CD4-positive, alpha-beta T cell (primary cell): Measurements from ENCODE around the gene CBFA2T3. TPM values are rescaled to one million over a fixed set of nuclear protein-coding genes. Genes with fewer than 3 reads are reported as not detected.
"Not testable (repeated sequence)": the region's sequence is repeated elsewhere in the genome, so short reads cannot be mapped to it uniquely, and the experiment has no call there.

Source experiments
- ATAC-seq: fragments of 200-7000 bp; cut with Tn5 transposase; one replicate; pipeline ENCODE4 v1.10.0; 2022; ENCODE audit warnings: mild to moderate bottlenecking; ENCODE audit not compliant: poor library complexity
- CTCF ChIA-PET: fragments of 350-600 bp; sonication (Branson Sonifier 250); formaldehyde crosslinking; loops from one replicate; lab custom pipeline; 2021; ENCODE audit warnings: antibody characterized with exemption, inconsistent platforms; lab: Charles Lee
- POLR2A ChIA-PET: fragments of 350-600 bp; sonication (Branson Sonifier 250); formaldehyde crosslinking; loops from one replicate; lab custom pipeline; 2021; ENCODE audit warnings: antibody characterized with exemption, inconsistent platforms; lab: Charles Lee
- DNase-seq, 14 experiments: peaks; one replicate each; pipeline ENCODE4 v3.0.0-alpha.2; 2013 to 2020; ENCODE audit warnings: mixed read lengths in 2 of 14
- H3K27ac ChIP-seq, 2 donors: one replicate each; pipeline versions ENCODE4 v1.5.1 to v1.7.0; 2013; ENCODE audit warnings: low read length in 2 of 2, low read depth in 1 of 2, mild to moderate bottlenecking in 1 of 2
- H3K27me3 ChIP-seq, 2 experiments: 1 replicate in 1 of 2; 2 replicates in 1 of 2; pipeline versions ENCODE4 v1.6.1 to v1.7.0; 2013; ENCODE audit warnings: low read length in 2 of 2, control low read depth in 1 of 2, mild to moderate bottlenecking in 1 of 2, moderate library complexity in 1 of 2; ENCODE audit not compliant: insufficient read depth in 2 of 2, control insufficient read depth in 1 of 2
- H3K36me3 ChIP-seq: one replicate; pipeline ENCODE4 v1.6.1; 2013; ENCODE audit warnings: low read length, control low read depth; ENCODE audit not compliant: insufficient read depth
- H3K4me1 ChIP-seq: one replicate; pipeline ENCODE4 v1.6.1; 2013; ENCODE audit warnings: low read length, control low read depth; ENCODE audit not compliant: insufficient read depth
- H3K4me3 ChIP-seq: one replicate; pipeline ENCODE4 v1.5.1; 2013; ENCODE audit warnings: mild to moderate bottlenecking, low read length, moderate library complexity
- H3K9me3 ChIP-seq, 2 experiments: 1 replicate in 1 of 2; 2 replicates in 1 of 2; pipeline versions ENCODE4 v1.6.1 to v1.7.0; 2013; ENCODE audit warnings: low read length in 2 of 2, mild to moderate bottlenecking in 2 of 2, control low read depth in 1 of 2, moderate library complexity in 1 of 2; ENCODE audit not compliant: control insufficient read depth in 1 of 2, insufficient read depth in 1 of 2
- H3K27ac Mint-ChIP-seq: one replicate; pipeline ENCODE4 v1.8.0; 2020; ENCODE audit warnings: mixed read lengths
- H3K27me3 Mint-ChIP-seq: one replicate; pipeline ENCODE4 v1.8.0; 2021; ENCODE audit warnings: mixed read lengths
- H3K36me3 Mint-ChIP-seq: one replicate; pipeline ENCODE4 v1.8.0; 2021; ENCODE audit warnings: low read depth, mixed read lengths
- H3K4me1 Mint-ChIP-seq: one replicate; pipeline ENCODE4 v1.8.0; 2021; ENCODE audit warnings: low read depth, mixed read lengths
- H3K4me3 Mint-ChIP-seq: one replicate; pipeline ENCODE4 v1.8.0; 2020; ENCODE audit warnings: mild to moderate bottlenecking, mixed read lengths
- H3K9me3 Mint-ChIP-seq: one replicate; pipeline ENCODE4 v1.8.0; 2020; ENCODE audit warnings: mixed read lengths
- CTCF ChIP-seq: fragments of 200-600 bp; IDR thresholded peaks from one replicate; pipeline ENCODE4 v1.8.0; 2022; ENCODE audit warnings: antibody characterized with exemption, mild to moderate bottlenecking
- intact Hi-C, 2 experiments: fragments of 100-400 bp; cut with DNase I in 1 of 2; cut with micrococcal nuclease in 1 of 2; formaldehyde crosslinking; loops; one replicate each; pipeline versions ENCODE4 v1.15.1 to v1.9.0; 2023 to 2025; cut with DNase I, micrococcal nuclease
- total RNA-seq, 174 experiments: library from RNA in 2 of 174; stranded (reverse) in 2 of 174; gene quantifications; one replicate each; pipeline ENCODE4 v1.2.3 and lab custom pipeline; 2021 to 2026

CBFA2T3 gene
- total RNA-seq, 2 experiments from 2014 or later = 0.80 to 1.6 TPM

GRCh38 chr16:89004209-89004831 lies 27.3 kb upstream of the CBFA2T3 start:
- H3K4me3 ChIP-seq = no peak overlapping the region
- no peak for TF ChIP-seq CTCF
- H3K9me3 ChIP-seq = peaks cover 0 to 35% of the 10 kb centered on the region in 2 experiments
- POLR2A ChIA-PET = no interaction called here
- CTCF ChIA-PET = no interaction called here
- H3K4me1 ChIP-seq = peaks cover 12% of the 10 kb centered on the region
- Mint-ChIP-seq H3K4me3 (no peak overlapping the region), H3K27ac (no peak overlapping the region), H3K9me3 (peaks cover 2% of the 10 kb centered on the region), H3K4me1 (peaks cover 12% of the 10 kb centered on the region), H3K36me3 (no peaks in the 10 kb centered on the region), H3K27me3 (peaks cover 27% of the 10 kb centered on the region)
- ATAC-seq = no peak
- H3K27ac ChIP-seq = no peak overlapping the region
- intact Hi-C loops = no loop called here
- DNase-seq = no peak
- peaks cover 10 to 12% of the 10 kb centered on the region in 2 experiments for H3K27me3 ChIP-seq
- H3K36me3 ChIP-seq = no peaks in the 10 kb centered on the region

- Mint-ChIP-seq H3K27ac (no peak overlapping the region), H3K9me3 (peaks cover 2% of the 10 kb centered on the region), H3K4me1 (peaks cover 16% of the 10 kb centered on the region), H3K36me3 (no peaks in the 10 kb centered on the region), H3K4me3 (no peak overlapping the region), H3K27me3 (peaks cover 30% of the 10 kb centered on the region)
- DNase-seq = no peak
- no peak for TF ChIP-seq CTCF
- ATAC-seq = no peak
- CTCF ChIA-PET = no interaction called here
- Histone ChIP-seq H3K27me3 (peaks cover 10 to 12% of the 10 kb centered on the region in 2 experiments), H3K4me1 (peaks cover 16% of the 10 kb centered on the region), H3K9me3 (peaks cover 0 to 36% of the 10 kb centered on the region in 2 experiments), H3K4me3 (no peak overlapping the region), H3K27ac (no peak overlapping the region), H3K36me3 (no peaks in the 10 kb centered on the region)
- intact Hi-C loops = no loop called here
- POLR2A ChIA-PET = no interaction called here
Measured at GRCh38 chr16:89003831-89004208, 26.8 kb upstream of the CBFA2T3 start.

GRCh38 chr16:89002851-89003830 lies 26.1 kb upstream of the CBFA2T3 start:
- no peaks in the 10 kb centered on the region for H3K36me3 ChIP-seq
- H3K27ac ChIP-seq = no peak overlapping the region
- H3K9me3 ChIP-seq = peaks cover 2 to 43% of the 10 kb centered on the region in 2 experiments
- TF ChIP-seq CTCF = no peak
- Mint-ChIP-seq H3K4me3 (no peak overlapping the region), H3K27ac (no peak overlapping the region), H3K36me3 (no peaks in the 10 kb centered on the region), H3K9me3 (peaks cover 2% of the 10 kb centered on the region), H3K4me1 (peaks cover 16% of the 10 kb centered on the region), H3K27me3 (peaks cover 30% of the 10 kb centered on the region)
- H3K27me3 ChIP-seq = peaks cover 10 to 12% of the 10 kb centered on the region in 2 experiments
- no peak for DNase-seq
- no peak overlapping the region for H3K4me3 ChIP-seq
- no peak for ATAC-seq
- ChIA-PET POLR2A (no interaction called here), CTCF (no interaction called here)
- H3K4me1 ChIP-seq = peaks cover 20% of the 10 kb centered on the region
- intact Hi-C loops = no loop called here

GRCh38 chr16:89002081-89002480 lies 25.1 kb upstream of the CBFA2T3 start:
- H3K27ac Mint-ChIP-seq = not testable (repeated sequence)

More at GRCh38 chr16:89002081-89002480, 25.1 kb upstream of the CBFA2T3 start:
- CTCF ChIA-PET, H3K4me3 ChIP-seq, H3K4me3 Mint-ChIP-seq, H3K9me3 Mint-ChIP-seq, POLR2A ChIA-PET, DNase-seq, H3K27ac ChIP-seq, intact Hi-C loops, H3K36me3 ChIP-seq, H3K36me3 Mint-ChIP-seq, ATAC-seq: not testable (repeated sequence)
- Mint-ChIP-seq H3K4me1 (peaks cover 16% of the 10 kb centered on the region), H3K27me3 (peaks cover 24% of the 10 kb centered on the region)
- Histone ChIP-seq H3K4me1 (peaks cover 20% of the 10 kb centered on the region), H3K27me3 (peaks cover 4 to 12% of the 10 kb centered on the region in 2 experiments), H3K9me3 (peaks cover 12 to 54% of the 10 kb centered on the region in 2 experiments)
